GM12872 (cell line): ENCODE data around the gene ACAP2.
A peak's percentile ranks its signal among the peaks of the same experiment; 100 is the strongest.

ENCODE experiments used
- CTCF ChIP-seq: IDR thresholded peaks from 3 replicates; pipeline ENCODE4 v1.5.1; 2011; ENCODE audit warnings: low read depth, mild to moderate bottlenecking, low read length, moderate library complexity; ENCODE audit not compliant: insufficient read depth

The ACAP2 gene

GRCh38 chr3:195270817-195271409 is 171.9 kb downstream of the ACAP2 start, which contains the start of gene XXYLT1:
TSS of gene XXYLT1 (minus strand) at chr3:195271159. CDS start at chr3:195271058, 101 bp downstream.
- peak; percentile 59; the same call in 2 of the 3 replicates for TF ChIP-seq CTCF

GRCh38 chr3:195270079-195270816 is 172.6 kb downstream of the ACAP2 start:
- peak; percentile 2; the same call in 1 of the 3 replicates for TF ChIP-seq CTCF

GRCh38 chr3:195269375-195270078 is 173.3 kb downstream of the ACAP2 start:
- no peak for TF ChIP-seq CTCF

- no peak for TF ChIP-seq CTCF
These were observed 174.1 kb downstream of the ACAP2 start for GRCh38 chr3:195268576-195269309.

GRCh38 chr3:195267096-195267495 is 175.7 kb downstream of the ACAP2 start:
- no peak for TF ChIP-seq CTCF

GRCh38 chr3:195266428-195266827 is 176.4 kb downstream of the ACAP2 start:
- TF ChIP-seq CTCF, result no peak
